ENCODE measurements around the gene TMEM178A.

Gene TMEM178A

DNA sequence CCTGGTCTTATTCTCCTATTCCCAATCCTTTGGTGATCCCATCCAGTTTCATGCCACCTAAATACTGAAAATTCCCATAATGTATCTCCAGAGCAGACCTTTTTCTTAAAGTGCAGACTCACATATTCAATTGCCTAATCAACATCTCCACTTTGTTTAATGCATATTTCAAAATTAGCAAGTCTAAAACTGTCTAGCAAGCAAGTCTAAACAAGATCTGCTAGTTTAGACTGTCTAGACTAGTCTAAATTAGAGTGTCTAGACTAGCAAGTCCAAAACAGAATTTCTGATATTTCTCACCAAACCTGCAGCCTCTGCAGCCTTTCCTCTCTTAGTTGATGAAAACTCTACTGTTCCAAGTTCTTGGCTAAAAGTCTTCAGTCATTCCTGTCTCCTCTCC is 68.7 kb downstream of the TMEM178A start:
- no peak overlapping the region for H3K27ac ChIP-seq
- DNase-seq (ENCODE audit: low read depth, low spot score): no peak

- H3K27ac ChIP-seq: no peak overlapping the region
- DNase-seq (ENCODE audit: low read depth, low spot score): no peak
Measured at GRCh38 chr2:39735648-39736047, 69.9 kb downstream of the TMEM178A start.

GRCh38 chr2:39736640-39737039 is 70.9 kb downstream of the TMEM178A start:
- H3K27ac ChIP-seq: no peak overlapping the region
- DNase-seq (ENCODE audit: low read depth, low spot score): no peak

DNA sequence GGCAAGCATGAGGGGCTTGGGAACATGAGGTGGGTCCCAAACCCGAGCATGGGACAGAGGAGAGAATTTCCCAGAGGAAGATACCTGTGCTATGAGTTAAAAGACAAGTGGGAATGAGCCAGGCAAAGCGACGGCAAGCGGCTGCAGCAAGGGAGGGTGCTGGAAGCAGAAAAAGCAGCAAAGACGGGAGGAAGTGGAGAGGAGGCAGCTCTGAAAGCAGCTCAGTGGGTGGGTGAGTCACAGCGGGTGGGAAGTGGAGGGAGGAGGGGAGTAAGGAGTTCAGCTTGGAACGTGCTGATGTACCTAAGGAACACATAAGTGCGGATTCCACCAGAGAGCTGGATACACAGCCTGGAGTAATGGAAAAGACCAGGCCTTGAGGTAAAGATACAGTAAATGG is 71.9 kb downstream of the TMEM178A start:
- H3K27ac ChIP-seq: no peak overlapping the region
- DNase-seq (ENCODE audit: low read depth, low spot score): no peak

DNA sequence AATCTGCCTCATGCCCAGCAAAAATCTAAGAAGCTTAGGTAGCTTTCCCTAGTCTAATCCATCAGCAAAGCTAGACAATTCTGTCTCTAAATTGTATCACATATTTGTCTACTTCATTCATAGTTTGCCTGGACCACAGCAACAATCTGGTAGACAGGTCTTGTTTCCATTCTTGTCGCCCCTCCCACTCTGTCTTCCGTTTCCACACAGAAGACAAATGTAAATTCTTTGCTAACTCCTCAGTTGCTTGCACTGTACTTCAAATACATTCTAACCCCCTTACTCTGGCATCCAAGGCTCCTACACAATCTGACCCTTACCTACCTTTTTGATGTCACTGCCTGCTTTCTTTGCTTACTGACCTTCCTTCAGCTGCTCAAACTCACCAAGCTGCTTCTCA is 73.2 kb downstream of the TMEM178A start:
- no peak overlapping the region for H3K27ac ChIP-seq
- no peak for DNase-seq (ENCODE audit: low read depth, low spot score)

DNA sequence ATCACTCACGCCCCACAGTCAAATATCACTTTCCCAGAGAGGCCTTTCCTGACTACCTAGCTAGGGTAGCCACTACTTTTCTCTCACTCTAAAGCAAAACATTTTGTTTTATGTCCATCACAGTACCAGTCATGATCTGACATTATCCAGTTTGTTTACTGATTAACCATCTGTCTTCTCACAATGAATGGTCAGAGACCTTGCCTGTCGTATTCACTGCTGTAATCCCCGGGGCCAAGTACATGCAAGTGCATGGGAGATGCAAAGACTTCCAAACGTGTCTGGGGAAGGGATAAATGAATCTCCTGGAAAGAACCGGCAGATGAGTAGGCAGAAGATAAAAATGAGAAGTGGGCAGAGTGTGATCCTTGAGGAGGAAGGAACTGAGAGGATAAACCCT is 73.7 kb downstream of the TMEM178A start:
- no peak overlapping the region for H3K27ac ChIP-seq
- no peak for DNase-seq (ENCODE audit: low read depth, low spot score)

DNA sequence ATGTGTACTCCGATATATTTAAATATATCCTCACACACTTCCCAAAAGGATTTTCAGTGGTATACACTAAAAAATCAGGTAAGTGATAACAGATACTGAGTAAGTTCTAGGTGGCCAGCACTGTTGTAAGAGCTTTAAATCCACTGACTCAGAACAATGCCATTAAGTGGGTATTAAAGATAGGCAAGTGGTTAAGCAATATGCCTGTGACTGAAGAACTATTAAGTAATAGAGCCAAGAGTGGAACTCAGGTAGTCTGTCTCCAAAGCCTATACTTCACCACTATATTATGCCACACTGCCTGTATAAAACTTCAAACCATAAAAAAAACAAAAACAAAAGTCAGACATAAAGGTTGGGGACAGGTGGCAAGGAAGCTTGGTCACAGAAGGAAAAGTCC is 76.2 kb downstream of the TMEM178A start:
- DNase-seq (ENCODE audit: low read depth, low spot score): no peak
- no peak overlapping the region for H3K27ac ChIP-seq

- peak overlapping the region; percentile 37 for H3K27ac ChIP-seq
- no peak for DNase-seq (ENCODE audit: low read depth, low spot score)
Measured at GRCh38 chr2:39743269-39743776, 77.6 kb downstream of the TMEM178A start.

DNA sequence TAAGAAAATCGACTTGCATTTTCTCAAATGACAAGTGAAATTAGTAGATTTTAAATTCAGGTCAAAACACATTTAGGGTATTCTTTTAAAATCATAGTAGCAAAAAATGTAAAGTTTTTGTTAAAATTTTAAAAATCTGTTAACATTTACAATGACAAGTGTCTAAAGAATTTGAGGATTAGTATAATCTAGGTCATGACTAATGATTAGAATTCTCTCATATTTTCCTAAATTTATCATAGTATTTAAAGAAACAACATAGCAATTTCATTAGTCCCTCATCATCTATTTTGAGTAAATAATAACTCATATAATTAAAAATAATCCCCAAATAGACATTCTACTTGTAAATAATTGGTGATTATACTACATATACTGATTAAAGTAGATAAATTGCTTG is 89.7 kb downstream of the TMEM178A start:
- no peak overlapping the region for H3K27ac ChIP-seq
- DNase-seq (ENCODE audit: low read depth, low spot score): no peak

- no peak overlapping the region for H3K27ac ChIP-seq
- no peak for DNase-seq (ENCODE audit: low read depth, low spot score)
Measured at GRCh38 chr2:39757156-39757555, 91.4 kb downstream of the TMEM178A start.

DNA sequence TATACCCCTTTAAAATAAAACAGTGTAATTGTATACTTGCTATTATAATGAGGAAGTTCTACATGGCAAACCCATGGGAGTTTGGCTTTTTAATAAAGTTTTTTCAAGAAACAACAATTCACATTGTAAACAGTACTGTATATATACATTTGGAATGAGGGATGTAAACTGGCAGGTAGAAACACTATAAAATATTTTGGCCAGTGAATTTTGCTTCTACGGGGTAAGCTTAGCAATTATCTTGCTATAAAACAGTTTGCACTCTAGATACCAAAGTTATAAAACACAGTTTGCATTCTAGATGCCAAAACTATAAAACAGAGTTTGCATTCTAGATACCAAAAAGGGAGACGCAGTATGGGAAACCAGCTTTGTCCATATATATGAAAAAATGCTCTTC is 96.7 kb downstream of the TMEM178A start:
- no peak for DNase-seq (ENCODE audit: low read depth, low spot score)
- H3K27ac ChIP-seq: no peak overlapping the region

Data from epithelial cell of prostate (primary cell).